Measurements from ENCODE around the gene AKNAD1.

Gene AKNAD1

GRCh38 chr1:108808438-108808837 is 48.5 kb downstream of the AKNAD1 start:
- CTCF ChIA-PET: no interaction called here
- DNase-seq (ENCODE audit: extremely low spot score): no peak
- no peak for TF ChIP-seq CTCF (IDR thresholded peaks at IDR 0.05; ENCODE audit: control extremely low read depth, extremely low read depth, low read depth, missing control alignments)
- POLR2A ChIA-PET: no interaction called here

GRCh38 chr1:108803548-108803947 is 53.3 kb downstream of the AKNAD1 start:
- CTCF ChIA-PET: interaction anchor here (1.2 kb wide), 1 partner anchor 9 kb away, joined by 3 read pairs; no protein-coding TSS in a partner anchor
- DNase-seq (ENCODE audit: extremely low spot score): no peak
- no peak for TF ChIP-seq CTCF (IDR thresholded peaks at IDR 0.05; ENCODE audit: control extremely low read depth, extremely low read depth, low read depth, missing control alignments)
- POLR2A ChIA-PET: no interaction called here

GRCh38 chr1:108801101-108801500 is 55.8 kb downstream of the AKNAD1 start:
- POLR2A ChIA-PET: no interaction called here
- CTCF ChIA-PET: interaction anchor here (0.9 to 1.2 kb wide), 4 partner anchors 19 to 31 kb away, joined by 3 to 4 read pairs (median 4); no protein-coding TSS in a partner anchor
- no peak for TF ChIP-seq CTCF (IDR thresholded peaks at IDR 0.05; ENCODE audit: control extremely low read depth, extremely low read depth, low read depth, missing control alignments)
- DNase-seq (ENCODE audit: extremely low spot score): no peak

- no peak for DNase-seq (ENCODE audit: extremely low spot score)
- TF ChIP-seq CTCF (IDR thresholded peaks at IDR 0.05; ENCODE audit: control extremely low read depth, extremely low read depth, low read depth, missing control alignments): no peak
- CTCF ChIA-PET: interaction anchor here (1.0 to 1.5 kb wide), 5 partner anchors 8 to 32 kb away, joined by 3 to 5 read pairs (median 3); no protein-coding TSS in a partner anchor
- POLR2A ChIA-PET: no interaction called here
Measured at GRCh38 chr1:108799001-108799400, 57.9 kb downstream of the AKNAD1 start.

GRCh38 chr1:108792420-108792819 is 64.5 kb downstream of the AKNAD1 start:
- CTCF ChIA-PET: interaction anchor here (0.9 to 1.5 kb wide), 2 partner anchors 12 to 28 kb away, joined by 3 to 4 read pairs; no protein-coding TSS in a partner anchor
- no peak for TF ChIP-seq CTCF (IDR thresholded peaks at IDR 0.05; ENCODE audit: control extremely low read depth, extremely low read depth, low read depth, missing control alignments)
- POLR2A ChIA-PET: interaction anchor here (0.7 kb wide), 1 partner anchor 12 kb away, joined by 6 read pairs; no protein-coding TSS in a partner anchor
- no peak for DNase-seq (ENCODE audit: extremely low spot score)

- POLR2A ChIA-PET: no interaction called here
- CTCF ChIA-PET: interaction anchor here (0.9 kb wide), 1 partner anchor 13 kb away, joined by 3 read pairs; no protein-coding TSS in a partner anchor
- TF ChIP-seq CTCF (IDR thresholded peaks at IDR 0.05; ENCODE audit: control extremely low read depth, extremely low read depth, low read depth, missing control alignments): no peak
- no peak for DNase-seq (ENCODE audit: extremely low spot score)
Measured at GRCh38 chr1:108791790-108792189, 65.1 kb downstream of the AKNAD1 start.
